Ramos (cell line): ENCODE measurements around the gene CELSR1.

ENCODE experiments used
- in situ Hi-C: fragments of 300-500 bp; cut with MboI; formaldehyde crosslinking; loops from one replicate; pipeline ENCODE4 v1.14.3; 2022; ENCODE audit warnings: low sequenced_read_pairs; ENCODE audit not compliant: unreplicated experiment

Gene CELSR1

GRCh38 chr22:46348099-46348695 lies 189.2 kb downstream of the CELSR1 start:
- in situ Hi-C loops = no loop called here

DNA sequence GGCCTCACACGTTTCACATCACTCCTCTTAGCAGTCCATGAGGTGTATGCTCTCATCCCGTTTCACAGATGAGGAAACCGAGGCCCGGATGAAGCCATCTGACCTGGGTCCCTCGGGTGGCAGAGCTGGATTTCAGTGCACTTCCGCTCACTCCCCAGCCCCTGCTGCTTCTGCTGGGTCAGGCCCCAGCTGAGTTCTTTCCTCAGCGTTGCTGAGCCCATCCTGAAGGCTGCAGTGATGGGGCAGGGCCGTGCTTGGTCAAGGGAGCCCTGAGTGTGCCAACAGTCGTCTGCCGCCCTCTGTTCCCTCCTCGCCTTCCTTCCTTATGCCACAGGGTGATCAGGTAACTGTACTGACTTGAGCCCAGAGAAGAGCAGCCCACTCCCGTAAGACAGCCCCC lies 189.8 kb downstream of the CELSR1 start:
- in situ Hi-C loops = no loop called here

- in situ Hi-C loops = no loop called here
Observed at GRCh38 chr22:46346680-46347405, 190.6 kb downstream of the CELSR1 start.

DNA sequence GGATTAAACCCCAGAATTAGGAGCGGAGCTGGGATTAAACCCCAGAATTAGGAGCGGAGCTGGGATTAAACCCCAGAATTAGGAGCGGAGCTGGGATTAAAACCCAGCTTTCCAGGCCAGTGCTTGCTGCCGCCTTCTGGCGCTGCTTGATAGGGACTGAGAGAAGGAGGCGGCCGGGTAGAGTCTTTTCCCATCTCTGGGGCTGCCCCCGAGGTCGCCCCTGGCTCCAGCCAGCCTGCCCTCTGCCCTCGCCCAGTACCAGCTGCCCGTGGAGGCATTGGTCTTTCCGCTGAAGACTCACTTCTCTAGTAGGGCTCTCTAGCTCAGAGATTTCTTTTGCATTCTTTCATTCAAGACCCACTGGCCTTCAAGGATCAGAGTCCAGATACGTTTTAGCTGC lies 196.7 kb downstream of the CELSR1 start:
- in situ Hi-C loops = no loop called here

GRCh38 chr22:46339956-46340355 lies 197.5 kb downstream of the CELSR1 start:
- in situ Hi-C loops = no loop called here

- in situ Hi-C loops = no loop called here
Observed at GRCh38 chr22:46338636-46339035, 198.8 kb downstream of the CELSR1 start.

- in situ Hi-C loops = no loop called here
Observed at GRCh38 chr22:46337870-46338269, 199.6 kb downstream of the CELSR1 start.

DNA sequence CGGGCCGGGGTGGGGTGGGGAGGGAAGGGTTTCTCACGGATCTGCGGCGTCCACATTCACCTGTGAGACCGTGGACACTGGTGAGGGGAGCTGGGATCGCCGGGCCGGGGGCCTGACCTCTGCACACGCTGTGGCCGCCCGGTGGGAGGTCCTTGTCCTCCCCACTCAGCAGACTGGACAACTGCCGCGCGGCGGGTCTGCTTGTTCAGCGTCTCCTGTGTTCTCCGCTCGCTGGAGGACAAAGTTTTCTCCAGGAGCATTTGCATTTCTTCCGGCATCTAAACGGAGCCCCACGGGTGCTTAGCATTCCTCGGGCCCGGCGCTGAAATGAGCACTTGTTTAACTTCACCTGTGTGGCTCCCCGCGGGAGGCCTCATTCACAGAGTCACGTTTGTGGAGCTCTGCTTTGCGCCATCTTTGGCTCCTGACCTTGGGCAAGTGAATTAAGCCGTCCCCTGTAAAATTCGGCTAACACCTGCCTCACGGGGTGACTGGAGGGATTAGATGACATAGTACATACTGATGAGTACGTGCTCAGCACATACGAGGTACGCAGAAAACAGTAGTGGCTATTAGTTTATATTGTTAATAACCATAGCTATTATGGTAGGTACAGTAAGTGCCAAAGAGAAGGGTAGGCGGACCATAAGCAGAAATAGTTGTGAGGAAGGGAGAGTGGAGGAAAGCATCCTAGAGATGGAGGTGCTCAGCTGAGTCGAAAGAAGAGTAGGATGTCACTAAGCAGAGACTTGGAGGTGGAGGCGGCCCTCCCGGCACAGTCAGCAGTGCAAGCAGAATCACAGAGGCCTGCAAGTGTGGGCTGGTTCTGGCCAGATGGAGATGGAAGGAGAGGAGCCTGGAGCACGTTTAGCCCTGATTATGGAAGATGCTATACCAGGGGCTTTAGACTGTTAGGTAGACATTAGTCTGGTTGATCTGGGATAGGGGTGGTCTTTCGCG lies 201.0 kb downstream of the CELSR1 start:
- in situ Hi-C loops = no loop called here

GRCh38 chr22:46335201-46336118 lies 202.0 kb downstream of the CELSR1 start, which contains the start of gene TRMU:
TSS of gene TRMU (plus strand) at chr22:46335714. CDS start at chr22:46335765, 51 bp downstream.
- in situ Hi-C loops = no loop called here

DNA sequence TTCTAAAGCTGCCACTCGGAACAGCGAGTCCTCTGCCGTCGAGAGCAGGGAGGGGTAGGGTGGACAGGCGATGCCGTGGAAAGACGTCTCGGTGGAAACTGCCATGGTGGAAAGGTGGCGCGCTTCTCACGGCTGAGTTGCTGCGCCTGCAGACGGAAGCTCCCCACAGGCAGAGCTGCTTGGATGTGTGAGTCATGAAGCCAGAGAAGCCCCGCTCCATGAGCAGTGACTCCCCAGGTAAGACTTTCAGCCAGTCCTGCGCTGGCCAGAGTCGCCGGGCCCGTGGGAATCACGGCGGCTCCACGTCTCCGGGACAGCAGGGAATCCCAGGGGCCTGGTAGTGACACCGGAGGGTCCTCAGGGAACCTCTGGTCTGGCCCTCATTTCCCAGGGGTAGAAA lies 205.9 kb downstream of the CELSR1 start:
- in situ Hi-C loops = no loop called here

GRCh38 chr22:46330426-46330825 lies 207.0 kb downstream of the CELSR1 start:
- in situ Hi-C loops = no loop called here

DNA sequence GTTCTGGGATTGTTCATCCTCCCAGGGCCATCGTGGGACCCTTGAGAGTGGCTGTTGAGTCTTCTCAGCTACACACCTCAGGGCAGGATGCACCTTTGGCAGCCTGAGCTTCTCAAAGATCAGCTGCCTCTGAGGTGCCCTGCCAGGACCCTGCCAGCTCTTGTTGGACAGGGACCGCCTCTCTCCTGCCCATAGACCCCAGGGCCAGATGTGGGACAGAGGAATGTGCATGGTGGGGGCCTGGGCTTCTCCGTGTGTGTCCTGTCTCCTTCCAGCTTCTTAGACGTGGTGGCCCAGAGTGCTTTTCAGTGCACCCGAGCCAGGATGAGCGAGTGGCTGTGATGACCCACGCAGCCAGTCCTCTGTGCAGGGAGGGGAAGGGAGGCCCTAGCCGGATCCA lies 207.8 kb downstream of the CELSR1 start:
- in situ Hi-C loops = no loop called here

DNA sequence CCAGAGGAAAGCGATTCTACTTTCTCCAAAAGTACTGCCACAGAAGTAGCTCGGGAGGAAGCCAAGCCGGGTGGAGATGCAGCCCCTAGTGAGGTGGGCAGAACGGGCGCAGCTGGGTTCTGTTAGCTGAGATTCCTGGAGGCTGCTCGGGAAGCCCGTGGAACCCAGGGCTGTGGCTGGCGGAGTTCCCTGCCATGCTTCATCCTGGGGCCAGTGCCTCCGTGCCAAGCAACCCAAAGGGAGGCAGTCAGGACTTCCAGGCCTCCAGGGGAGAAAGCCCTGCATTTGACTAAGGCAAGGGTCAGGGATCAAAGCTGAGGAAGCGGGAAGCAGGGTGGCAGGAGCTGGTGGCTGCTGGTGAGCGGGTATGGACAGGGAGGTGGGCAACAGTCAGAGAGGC lies 208.6 kb downstream of the CELSR1 start:
- in situ Hi-C loops = no loop called here

- in situ Hi-C loops = no loop called here
Observed at GRCh38 chr22:46327691-46328465, 209.5 kb downstream of the CELSR1 start.

DNA sequence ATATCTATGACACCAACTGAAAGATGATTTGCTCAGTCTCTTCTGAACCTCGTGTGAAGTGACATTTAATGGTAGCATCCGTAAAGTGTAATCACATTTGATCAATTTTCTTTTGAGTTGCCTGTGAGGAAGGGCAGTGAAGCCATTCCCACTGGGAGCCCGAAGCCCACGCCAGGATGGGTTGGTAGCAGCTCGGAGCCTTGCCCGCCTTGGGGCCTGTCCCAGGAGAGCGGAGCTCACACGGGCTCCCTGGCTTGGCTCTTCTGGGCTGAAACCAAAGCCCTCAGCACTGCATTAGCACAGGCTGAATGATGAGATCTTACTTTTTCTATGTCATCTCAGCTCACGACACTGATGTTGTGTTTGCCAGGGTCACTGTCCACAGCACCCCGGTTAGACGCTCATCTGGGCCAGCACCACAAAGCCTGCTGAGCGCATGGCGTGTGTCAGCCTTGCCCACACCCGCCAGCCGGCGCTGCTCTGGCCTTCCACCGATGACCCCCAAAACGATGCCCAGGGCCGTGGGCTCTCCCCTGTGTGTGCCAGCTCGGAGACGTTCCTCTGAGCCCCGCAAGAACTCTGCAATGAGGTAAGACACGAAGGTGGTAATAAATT lies 211.2 kb downstream of the CELSR1 start:
- in situ Hi-C loops = no loop called here

DNA sequence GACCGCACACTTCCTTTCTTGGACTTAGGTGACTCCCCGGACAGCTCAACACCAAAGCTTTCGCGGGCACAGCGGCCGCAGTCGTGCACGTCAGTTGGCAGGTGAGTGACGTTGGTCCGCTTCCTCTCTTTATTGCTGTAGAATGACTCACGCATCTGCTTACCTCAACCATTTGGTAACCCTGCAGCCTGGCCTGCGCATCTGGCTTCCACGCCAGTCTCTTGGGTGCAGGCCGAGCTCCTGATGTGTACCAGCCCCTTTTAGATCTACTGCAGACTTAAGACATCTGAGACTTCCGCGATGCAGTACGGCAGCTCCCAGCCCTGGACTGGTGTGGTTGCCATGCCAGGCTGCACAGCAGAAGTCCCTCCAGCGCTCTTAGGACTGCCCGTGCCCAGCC lies 214.3 kb downstream of the CELSR1 start:
- in situ Hi-C loops = no loop called here

DNA sequence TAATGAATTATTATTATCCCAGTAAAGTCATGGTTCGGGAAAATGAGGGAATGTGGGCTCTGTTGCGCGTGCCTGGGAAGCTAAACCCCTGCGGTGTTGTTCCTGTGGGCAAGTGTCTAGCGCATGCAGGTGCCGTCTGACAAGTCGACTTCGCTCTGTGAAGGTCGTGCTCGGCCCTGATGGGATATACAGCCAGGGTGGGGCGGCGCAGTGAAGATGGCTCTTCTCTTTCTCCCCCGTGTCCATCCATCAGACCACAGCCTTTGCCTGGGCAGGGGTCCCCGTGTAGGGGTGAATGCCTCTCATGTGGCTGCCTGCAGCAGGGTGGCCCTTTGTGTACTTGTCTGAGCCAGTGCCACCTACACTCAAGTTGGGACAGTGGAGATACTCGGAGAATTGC lies 214.7 kb downstream of the CELSR1 start:
- in situ Hi-C loops = no loop called here

- in situ Hi-C loops = no loop called here
Observed at GRCh38 chr22:46320716-46321386, 216.6 kb downstream of the CELSR1 start.
